Activated T-helper 1 cell treated with anti-CD3 and anti-CD28 coated beads, Interleukin-12 subunit alpha, Interleukin-12 subunit beta, Interleukin-2, Interleukin-4 antibody, amounts not matched to agents 30 ng/mL and 10 ng/mL and 1 ng/mL, durations not matched to agents 14 hours and 24 hours and 36 hours (primary cell): ENCODE results near the gene SHB. TPM values are rescaled to one million over a fixed set of nuclear protein-coding genes. Genes with fewer than 3 reads are reported as not detected.

Source experiments
- DNase-seq: peaks from one replicate; pipeline ENCODE4 v3.0.0; 2021; ENCODE audit warnings: low spot score
- H3K27ac Mint-ChIP-seq: one replicate; pipeline ENCODE4 v1.8.0; 2021; ENCODE audit warnings: mild to moderate bottlenecking, mixed read lengths
- H3K27me3 Mint-ChIP-seq: one replicate; pipeline ENCODE4 v1.8.0; 2022; ENCODE audit warnings: mild to moderate bottlenecking, moderate library complexity, mixed read lengths; ENCODE audit not compliant: insufficient read depth
- H3K36me3 Mint-ChIP-seq: one replicate; pipeline ENCODE4 v1.8.0; 2021; ENCODE audit warnings: low read depth, mixed read lengths
- H3K4me1 Mint-ChIP-seq: one replicate; pipeline ENCODE4 v1.8.0; 2021; ENCODE audit warnings: low read depth, mixed read lengths
- H3K4me3 Mint-ChIP-seq: one replicate; pipeline ENCODE4 v1.8.0; 2021; ENCODE audit warnings: mild to moderate bottlenecking, moderate library complexity, mixed read lengths
- H3K9me3 Mint-ChIP-seq: one replicate; pipeline ENCODE4 v1.8.0; 2021; ENCODE audit warnings: mixed read lengths
- intact Hi-C: fragments of 100-400 bp; cut with micrococcal nuclease; formaldehyde crosslinking; loops from one replicate; pipeline ENCODE4 v1.15.1; 2024
- total RNA-seq: library from RNA; stranded (reverse); gene quantifications from 2 replicates; pipeline ENCODE4 v1.2.3, GENCODE V29; 2022

SHB gene
- total RNA-seq, 1 donor from 2014 or later = 1.7 TPM

DNA sequence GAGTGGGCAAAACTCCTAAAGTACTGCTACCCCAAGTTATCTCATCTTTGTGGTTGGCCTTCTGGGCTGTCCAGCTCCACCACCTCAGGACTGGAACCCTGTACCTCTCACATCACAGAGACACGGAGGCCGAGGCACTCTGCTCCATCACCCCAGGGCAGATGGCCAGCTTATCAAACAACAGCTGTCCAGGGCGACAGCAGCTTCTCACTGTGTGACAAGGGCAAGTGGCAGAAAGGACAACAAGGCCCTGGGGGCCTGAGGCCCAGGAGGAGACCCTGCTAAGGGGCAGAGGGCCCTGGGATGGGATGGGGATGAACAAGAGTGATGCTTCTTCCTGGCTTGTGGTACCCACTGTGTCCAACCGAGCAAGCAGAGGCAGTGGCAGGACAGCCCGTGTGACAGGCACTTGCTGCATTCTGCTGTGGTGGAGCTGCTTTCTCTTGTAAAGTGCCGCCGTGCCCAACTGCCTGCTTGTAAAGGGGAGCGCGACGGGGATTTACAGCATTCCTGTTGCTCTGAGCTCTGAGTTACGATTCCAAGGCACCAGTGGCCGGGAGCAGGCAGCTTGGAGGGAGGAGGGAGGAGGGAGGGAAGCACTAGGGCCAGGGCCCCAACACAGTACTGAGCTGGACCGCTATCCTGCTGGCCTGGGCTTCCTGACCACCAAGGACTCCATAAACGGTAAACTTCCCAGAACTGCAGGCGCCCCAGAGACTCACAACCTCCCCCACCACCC, 71.2 kb downstream of the SHB start:
- Mint-ChIP-seq H3K27ac (no peak overlapping the region), H3K4me3 (no peak overlapping the region), H3K9me3 (no peaks in the 10 kb centered on the region), H3K4me1 (peaks cover 31% of the 10 kb centered on the region), H3K27me3 (no peaks in the 10 kb centered on the region), H3K36me3 (no peaks in the 10 kb centered on the region)
- no peak for DNase-seq
- intact Hi-C loops = loop anchor here (5.0 to 10.0 kb wide), 2 partner anchors 69 to 83 kb away; partner anchors contain the start of gene SHB

DNA sequence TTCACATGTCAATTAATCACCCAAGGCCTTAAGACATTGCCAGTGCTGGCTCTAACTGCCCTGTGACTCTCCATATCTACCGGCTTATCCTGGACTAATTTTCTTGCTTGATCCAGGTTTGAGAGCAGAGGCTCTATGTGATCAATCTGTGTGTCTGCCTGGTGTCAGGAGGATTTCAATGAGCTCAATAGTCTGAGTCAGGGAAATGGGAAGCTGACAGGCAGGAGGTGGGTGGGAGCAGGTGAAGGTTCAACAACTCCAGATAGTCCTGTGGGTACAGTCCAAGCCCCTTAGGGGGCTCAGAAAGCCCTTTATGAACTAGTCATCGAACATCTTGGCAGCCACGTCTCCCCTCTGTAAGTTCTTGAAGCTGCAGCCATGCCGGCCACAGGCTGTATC, 72.2 kb downstream of the SHB start:
- no peak overlapping the region for H3K4me3 Mint-ChIP-seq
- intact Hi-C loops = loop anchor here (5.0 to 10.0 kb wide), 2 partner anchors 70 to 82 kb away; partner anchors contain the start of gene SHB
- DNase-seq = no peak
- H3K27ac Mint-ChIP-seq = no peak overlapping the region
- H3K27me3 Mint-ChIP-seq = no peaks in the 10 kb centered on the region
- no peaks in the 10 kb centered on the region for H3K36me3 Mint-ChIP-seq
- H3K4me1 Mint-ChIP-seq = peaks cover 34% of the 10 kb centered on the region
- H3K9me3 Mint-ChIP-seq = no peaks in the 10 kb centered on the region

DNA sequence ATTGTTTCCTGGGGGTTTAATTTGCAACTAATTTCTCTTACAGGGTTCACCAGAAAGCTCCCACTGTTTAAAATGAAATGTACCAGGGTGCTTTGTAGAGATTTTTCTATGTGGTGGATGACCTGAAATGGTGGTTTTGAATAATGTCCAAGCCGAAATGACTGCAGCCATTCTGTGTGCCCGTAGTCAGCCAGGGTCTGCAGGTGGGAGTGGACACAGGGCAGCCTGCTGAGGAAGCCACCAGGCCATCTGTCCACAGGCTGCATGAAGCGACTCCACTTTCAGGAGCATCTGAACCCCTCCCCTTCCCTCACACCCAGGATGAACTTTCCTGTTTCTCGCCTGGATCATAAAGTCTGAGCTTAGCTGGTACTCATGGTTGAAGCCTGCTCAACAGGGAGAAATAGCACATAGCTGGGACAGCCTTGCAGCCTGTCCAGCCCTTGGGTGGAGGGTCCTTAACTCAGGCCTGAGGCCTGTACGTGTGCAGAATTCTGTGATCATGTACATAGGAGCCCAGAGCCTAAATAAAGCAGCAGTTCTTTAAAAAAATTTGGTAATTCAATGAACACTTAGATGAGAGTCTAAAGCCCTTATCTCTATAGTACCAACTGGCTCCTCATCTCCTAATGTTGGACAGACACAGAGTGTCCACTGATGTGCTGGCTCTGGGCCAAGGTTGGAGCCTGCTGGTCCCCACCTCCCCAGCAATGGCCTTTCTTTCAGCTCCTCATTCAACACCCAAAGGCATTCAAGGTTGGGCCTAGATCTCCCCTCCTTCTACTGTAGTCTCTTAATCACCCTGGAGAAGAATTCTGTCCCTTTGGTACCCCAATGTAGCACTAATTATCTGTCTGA, 72.8 kb downstream of the SHB start:
- no peak overlapping the region for H3K4me3 Mint-ChIP-seq
- peaks cover 34% of the 10 kb centered on the region for H3K4me1 Mint-ChIP-seq
- H3K9me3 Mint-ChIP-seq = no peaks in the 10 kb centered on the region
- H3K27ac Mint-ChIP-seq = no peak overlapping the region
- no peaks in the 10 kb centered on the region for H3K27me3 Mint-ChIP-seq
- no peaks in the 10 kb centered on the region for H3K36me3 Mint-ChIP-seq
- intact Hi-C loops = loop anchor here (2.0 to 10.0 kb wide), 3 partner anchors 13 to 81 kb away; partner anchors contain the start of gene SHB
- DNase-seq = no peak

DNA sequence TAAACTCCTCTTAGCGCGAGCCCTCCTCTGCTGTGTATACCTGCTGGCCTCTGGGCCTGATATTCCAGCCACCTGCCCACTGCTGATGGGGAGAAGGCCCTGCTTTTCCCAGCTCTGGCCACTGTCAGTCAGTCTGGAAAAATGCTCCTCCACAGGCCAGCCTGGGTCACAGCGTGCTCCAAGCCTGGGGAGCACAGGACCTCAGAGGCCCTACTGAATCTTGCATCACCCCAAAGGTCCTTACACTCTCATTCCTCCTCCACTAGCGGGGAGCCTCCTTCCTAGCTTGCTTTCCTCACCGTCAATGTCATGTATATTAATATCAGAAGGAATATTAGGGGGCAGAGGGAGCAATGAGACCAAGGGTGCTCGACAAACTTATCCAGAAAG, 73.7 kb downstream of the SHB start:
- Mint-ChIP-seq H3K9me3 (no peaks in the 10 kb centered on the region), H3K4me3 (no peak overlapping the region), H3K27me3 (no peaks in the 10 kb centered on the region), H3K4me1 (peaks cover 26% of the 10 kb centered on the region), H3K36me3 (no peaks in the 10 kb centered on the region), H3K27ac (no peak overlapping the region)
- DNase-seq = no peak
- intact Hi-C loops = loop anchor here (2.0 to 10.0 kb wide), 3 partner anchors 13 to 81 kb away; partner anchors contain the start of gene SHB

DNA sequence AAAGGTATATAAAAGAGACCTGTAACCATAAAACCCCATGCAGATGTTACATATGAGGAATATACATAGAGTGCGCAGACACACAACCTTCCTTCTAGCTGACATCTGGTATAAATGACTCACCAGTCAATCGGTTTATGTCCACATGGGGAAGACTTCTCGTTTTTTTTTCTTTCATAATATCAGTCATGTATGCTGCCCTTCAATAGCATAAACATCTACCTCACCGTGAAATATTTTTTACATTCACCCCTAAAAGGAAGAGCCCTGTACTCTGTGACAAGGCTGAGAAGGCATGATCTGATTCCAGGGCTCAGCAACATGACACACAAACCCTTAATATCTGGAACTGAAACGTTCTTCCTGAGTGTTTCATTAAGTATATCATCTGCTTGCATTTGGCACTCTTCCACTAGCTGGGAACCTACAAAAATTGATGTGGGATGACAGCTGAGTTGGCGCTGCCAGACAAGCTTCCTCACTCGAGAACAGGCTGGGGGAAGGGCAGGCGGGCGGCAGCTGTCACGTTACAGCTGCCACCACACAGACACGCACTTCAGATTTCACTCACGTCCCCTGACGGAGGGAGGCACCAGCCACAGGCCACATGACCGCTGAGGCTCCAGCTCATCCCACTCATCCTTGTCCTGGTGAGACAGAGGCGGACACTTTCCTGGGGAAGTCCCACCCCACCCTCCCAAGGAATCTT, 74.2 kb downstream of the SHB start:
- Mint-ChIP-seq H3K36me3 (no peaks in the 10 kb centered on the region), H3K4me1 (peaks cover 23% of the 10 kb centered on the region), H3K27ac (peak overlapping the region; percentile 26), H3K9me3 (no peaks in the 10 kb centered on the region), H3K27me3 (no peaks in the 10 kb centered on the region), H3K4me3 (peak overlapping the region; percentile 16)
- intact Hi-C loops = loop anchor here (1.0 to 10.0 kb wide), 4 partner anchors 14 to 80 kb away; partner anchors contain the start of gene SHB
- no peak for DNase-seq

DNA sequence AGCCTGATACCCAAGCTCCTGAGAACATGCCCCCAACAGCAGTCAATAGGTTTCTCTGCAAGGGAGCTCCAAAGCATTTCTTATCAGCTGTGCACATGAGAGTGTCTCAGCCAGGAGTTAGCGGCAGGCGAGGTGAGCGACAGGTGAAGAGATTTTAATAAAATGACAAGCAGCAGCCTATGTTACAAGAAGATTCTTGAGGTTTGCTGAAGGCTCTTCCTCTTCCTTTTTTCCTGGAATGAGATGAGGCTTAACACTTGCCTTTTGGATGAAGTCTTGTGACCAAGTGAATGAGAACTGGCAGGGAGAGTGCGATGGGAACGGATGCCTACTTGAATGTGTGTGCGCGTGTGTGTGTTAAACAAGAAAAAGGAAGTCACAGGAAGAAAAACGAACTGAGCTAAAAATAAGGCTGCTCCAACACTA, 76.1 kb downstream of the SHB start:
- intact Hi-C loops = loop anchor here (10.0 kb wide), 1 partner anchor 78 kb away; no protein-coding TSS in a partner anchor
- no peak overlapping the region for H3K4me3 Mint-ChIP-seq
- DNase-seq = no peak
- no peaks in the 10 kb centered on the region for H3K9me3 Mint-ChIP-seq
- H3K36me3 Mint-ChIP-seq = no peaks in the 10 kb centered on the region
- H3K4me1 Mint-ChIP-seq = peaks cover 21% of the 10 kb centered on the region
- H3K27ac Mint-ChIP-seq = no peak overlapping the region
- no peaks in the 10 kb centered on the region for H3K27me3 Mint-ChIP-seq

DNA sequence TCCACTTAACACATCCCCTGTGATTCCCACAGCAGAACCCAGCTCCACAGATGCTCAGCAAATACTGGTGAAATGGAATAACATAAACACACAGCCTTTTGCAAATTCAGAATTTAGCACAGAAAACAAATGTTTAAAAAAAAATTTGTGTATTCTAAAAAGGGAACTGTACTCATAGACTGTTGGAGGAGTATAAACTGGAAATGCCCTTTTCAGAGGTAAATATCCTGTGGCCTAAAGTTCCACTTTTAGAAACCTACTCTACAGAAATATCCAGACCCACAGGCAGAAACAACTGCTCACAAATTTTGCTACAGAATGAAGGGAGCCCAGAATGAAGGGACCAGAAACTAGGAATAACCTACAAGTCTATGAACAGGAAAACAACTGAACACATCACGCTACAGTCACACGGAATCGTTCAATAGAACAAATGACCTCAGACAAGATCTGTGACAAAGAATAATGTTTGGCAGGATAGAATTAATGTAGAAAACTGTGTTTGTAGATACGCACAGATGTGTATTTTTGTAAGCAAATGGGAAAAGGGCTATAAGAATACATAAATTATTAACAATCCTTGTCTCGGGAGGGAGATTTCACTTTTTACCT, 78.5 kb downstream of the SHB start:
- no peaks in the 10 kb centered on the region for H3K36me3 Mint-ChIP-seq
- peaks cover 21% of the 10 kb centered on the region for H3K4me1 Mint-ChIP-seq
- H3K9me3 Mint-ChIP-seq = no peaks in the 10 kb centered on the region
- no peaks in the 10 kb centered on the region for H3K27me3 Mint-ChIP-seq
- no peak overlapping the region for H3K4me3 Mint-ChIP-seq
- intact Hi-C loops = loop anchor here (10.0 kb wide), 1 partner anchor 76 kb away; no protein-coding TSS in a partner anchor
- no peak for DNase-seq
- H3K27ac Mint-ChIP-seq = no peak overlapping the region

DNA sequence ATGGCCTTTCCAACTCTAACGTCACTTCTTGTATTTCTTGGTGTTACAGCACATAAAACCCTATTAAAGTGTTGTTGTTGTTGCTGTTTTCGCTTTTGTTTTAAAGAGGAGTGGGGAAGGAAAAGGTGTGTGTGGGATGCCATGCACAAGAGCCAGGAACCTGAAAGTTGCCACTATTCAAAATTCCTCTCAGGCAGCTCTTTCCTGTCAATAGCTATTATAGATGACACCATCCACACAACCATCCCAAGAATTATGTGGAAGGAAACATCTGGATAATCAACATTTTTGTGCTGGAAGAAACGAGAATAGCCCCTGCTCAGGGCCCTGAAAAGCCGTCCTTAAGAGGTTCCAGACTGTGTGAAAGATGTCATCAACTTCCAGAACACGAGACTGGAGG, 79.3 kb downstream of the SHB start:
- Mint-ChIP-seq H3K4me3 (no peak overlapping the region), H3K36me3 (no peaks in the 10 kb centered on the region), H3K27me3 (no peaks in the 10 kb centered on the region), H3K27ac (no peak overlapping the region), H3K9me3 (no peaks in the 10 kb centered on the region), H3K4me1 (peaks cover 17% of the 10 kb centered on the region)
- no peak for DNase-seq
- intact Hi-C loops = loop anchor here (10.0 kb wide), 1 partner anchor 75 kb away; no protein-coding TSS in a partner anchor

DNA sequence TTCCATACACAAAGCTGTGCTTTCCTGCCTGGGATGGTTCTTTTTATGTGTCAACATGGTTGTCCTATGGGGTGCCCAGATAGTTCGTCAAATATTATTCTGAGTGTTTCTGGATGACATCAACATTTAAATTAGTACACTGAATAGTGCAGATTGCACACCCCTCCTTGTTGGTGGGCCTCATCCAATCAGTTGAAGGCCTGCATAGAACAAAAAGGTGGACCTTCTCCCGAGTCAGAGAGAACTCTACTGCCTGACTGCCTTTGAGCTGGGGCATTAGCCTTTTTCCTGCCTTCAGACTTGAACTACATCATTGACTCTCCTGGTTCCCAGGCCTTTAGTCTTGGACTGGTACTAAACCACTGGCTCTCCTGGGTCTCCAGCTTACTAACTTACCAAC, 80.4 kb downstream of the SHB start:
- H3K36me3 Mint-ChIP-seq = no peaks in the 10 kb centered on the region
- DNase-seq = no peak
- intact Hi-C loops = no loop called here
- H3K4me1 Mint-ChIP-seq = peaks cover 8% of the 10 kb centered on the region
- no peaks in the 10 kb centered on the region for H3K27me3 Mint-ChIP-seq
- H3K4me3 Mint-ChIP-seq = no peak overlapping the region
- H3K27ac Mint-ChIP-seq = no peak overlapping the region
- no peaks in the 10 kb centered on the region for H3K9me3 Mint-ChIP-seq

DNA sequence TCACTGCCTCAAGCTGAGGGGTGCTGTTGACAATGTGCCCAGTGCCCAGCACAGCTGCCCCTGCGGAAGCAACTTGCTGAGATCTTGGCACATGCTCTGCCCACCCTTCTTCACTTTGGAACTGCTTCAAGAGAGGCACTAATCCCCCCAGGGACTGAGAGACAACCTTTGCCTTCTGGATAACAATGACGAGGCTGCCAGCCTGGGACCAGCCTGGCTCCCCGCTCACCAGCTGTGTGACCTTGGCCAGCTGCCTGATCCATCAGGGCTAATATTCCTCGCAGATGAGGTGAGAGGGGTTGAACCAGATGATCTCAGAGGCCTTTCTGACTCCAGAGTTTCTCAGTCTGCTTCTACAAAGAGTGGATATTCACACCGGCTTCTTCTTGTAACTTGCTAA, 81.0 kb downstream of the SHB start:
- no peak for DNase-seq
- intact Hi-C loops = no loop called here
- no peaks in the 10 kb centered on the region for H3K27me3 Mint-ChIP-seq
- H3K27ac Mint-ChIP-seq = no peak overlapping the region
- H3K4me1 Mint-ChIP-seq = peaks cover 5% of the 10 kb centered on the region
- no peak overlapping the region for H3K4me3 Mint-ChIP-seq
- no peaks in the 10 kb centered on the region for H3K36me3 Mint-ChIP-seq
- no peaks in the 10 kb centered on the region for H3K9me3 Mint-ChIP-seq

DNA sequence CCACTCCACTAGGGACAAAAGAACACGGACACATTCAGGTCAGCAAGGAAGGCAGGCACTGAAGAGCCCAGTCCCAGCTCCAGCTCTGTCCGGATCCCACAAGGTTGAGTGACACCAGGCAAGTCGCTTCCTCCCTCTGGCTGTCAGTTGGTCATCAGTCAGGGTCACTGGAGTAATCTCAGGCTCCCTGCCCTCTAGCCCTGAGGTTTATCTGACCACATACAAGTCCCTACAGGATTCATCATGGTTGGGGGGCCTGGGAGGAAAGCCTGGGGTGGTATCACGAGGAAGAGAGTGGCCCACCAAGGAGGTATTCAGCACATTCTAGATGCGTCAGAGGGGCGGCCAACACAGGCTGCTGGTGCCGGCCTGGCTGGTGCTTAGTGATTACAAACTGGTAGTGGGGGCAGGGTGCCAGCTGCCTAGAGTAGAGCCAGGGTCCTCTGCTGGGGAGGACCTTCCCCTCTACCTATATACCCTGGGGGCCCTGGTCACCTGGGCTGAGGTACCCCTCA, 81.5 kb downstream of the SHB start:
- no peaks in the 10 kb centered on the region for H3K36me3 Mint-ChIP-seq
- H3K27ac Mint-ChIP-seq = no peak overlapping the region
- intact Hi-C loops = no loop called here
- no peak overlapping the region for H3K4me3 Mint-ChIP-seq
- no peak for DNase-seq
- no peaks in the 10 kb centered on the region for H3K4me1 Mint-ChIP-seq
- H3K27me3 Mint-ChIP-seq = no peaks in the 10 kb centered on the region
- H3K9me3 Mint-ChIP-seq = no peaks in the 10 kb centered on the region

DNA sequence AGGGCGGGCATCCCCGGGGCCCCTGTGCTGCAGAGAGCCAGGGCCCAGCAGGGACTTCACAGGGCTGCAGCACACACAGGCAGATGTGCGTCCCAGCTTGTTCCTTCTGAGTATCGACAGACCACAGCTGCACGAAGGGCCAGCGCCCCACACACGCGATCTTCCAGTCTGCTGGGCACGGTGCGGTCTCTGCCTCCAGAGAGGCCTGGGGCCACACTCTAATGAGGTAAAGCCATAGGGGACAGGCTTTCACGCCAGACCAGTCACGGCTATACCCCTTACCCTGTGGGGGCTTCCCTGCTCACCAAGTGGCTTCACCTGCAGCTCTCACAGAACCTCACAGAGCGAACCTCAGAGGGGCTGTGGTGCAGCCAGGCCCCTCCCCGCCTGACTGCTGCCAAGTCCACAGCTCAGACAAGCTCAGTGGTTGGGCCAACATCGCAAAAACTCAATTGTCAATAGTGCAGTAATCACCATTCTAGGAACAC, 82.2 kb downstream of the SHB start:
- no peak for DNase-seq
- intact Hi-C loops = no loop called here
- H3K4me3 Mint-ChIP-seq = no peak overlapping the region
- no peaks in the 10 kb centered on the region for H3K9me3 Mint-ChIP-seq
- no peaks in the 10 kb centered on the region for H3K27me3 Mint-ChIP-seq
- H3K27ac Mint-ChIP-seq = no peak overlapping the region
- H3K36me3 Mint-ChIP-seq = no peaks in the 10 kb centered on the region
- no peaks in the 10 kb centered on the region for H3K4me1 Mint-ChIP-seq
